ENCODE results near the gene OR52M1.
A peak's percentile ranks its signal among the peaks of the same experiment; 100 is the strongest.
"Not testable (repeated sequence)": the region's sequence is repeated elsewhere in the genome, so short reads cannot be mapped to it uniquely, and the experiment has no call there.

OR52M1 gene

GRCh38 chr11:4544891-4545290 is at the start of gene OR52M1:
OR52M1 (plus strand) TSS chr11:4545191; CDS start chr11:4545191, 0 bp downstream.
- intact Hi-C loops (cut with DNase I) = no loop called here
- DNase-seq = no peak

- no peak for DNase-seq
- intact Hi-C loops (cut with DNase I) = loop anchor here (5.0 kb wide), 1 partner anchor 308 kb away; no protein-coding TSS in a partner anchor
These were observed 49.5 kb upstream of the OR52M1 start for GRCh38 chr11:4495487-4495886.

- intact Hi-C loops (cut with DNase I) = loop anchor here (5.0 kb wide), 1 partner anchor 309 kb away; no protein-coding TSS in a partner anchor
- no peak for DNase-seq
These were observed 49.0 kb upstream of the OR52M1 start for GRCh38 chr11:4495986-4496385.

- intact Hi-C loops (cut with DNase I) = loop anchor here (5.0 kb wide), 1 partner anchor 309 kb away; no protein-coding TSS in a partner anchor
- no peak for DNase-seq
These were observed 48.3 kb upstream of the OR52M1 start for GRCh38 chr11:4496557-4497248.

- intact Hi-C loops (cut with DNase I) = no loop called here
- DNase-seq = no peak
These were observed 36.1 kb upstream of the OR52M1 start for GRCh38 chr11:4508886-4509285.

GRCh38 chr11:4511282-4512245 is 33.4 kb upstream of the OR52M1 start:
- intact Hi-C loops (cut with DNase I) = no loop called here
- peak in 22 of 42 donors; percentile 8 to 71 (median 35) for DNase-seq

- DNase-seq = no peak
- intact Hi-C loops (cut with DNase I) = no loop called here
These were observed 30.8 kb upstream of the OR52M1 start for GRCh38 chr11:4514196-4514595.

GRCh38 chr11:4522339-4522738 is 22.7 kb upstream of the OR52M1 start:
- no peak for DNase-seq
- intact Hi-C loops (cut with DNase I) = no loop called here

- intact Hi-C loops (cut with DNase I) = no loop called here
These were observed 22.2 kb upstream of the OR52M1 start for GRCh38 chr11:4522752-4523151.

GRCh38 chr11:4523666-4524065 is 21.3 kb upstream of the OR52M1 start:
- intact Hi-C loops (cut with DNase I) = no loop called here

More at GRCh38 chr11:4522752-4523151, 22.2 kb upstream of the OR52M1 start:
- no peak for DNase-seq

GRCh38 chr11:4527926-4528325 is 17.1 kb upstream of the OR52M1 start:
- intact Hi-C loops (cut with DNase I) = no loop called here
- DNase-seq = no peak

More at GRCh38 chr11:4523666-4524065, 21.3 kb upstream of the OR52M1 start:
- no peak for DNase-seq

GRCh38 chr11:4531686-4532085 is 13.3 kb upstream of the OR52M1 start:
- intact Hi-C loops (cut with DNase I); DNase-seq: not testable (repeated sequence)

GRCh38 chr11:4539603-4540219 is 5.3 kb upstream of the OR52M1 start:
- peak; percentile 14 to 85 (median 66) for DNase-seq
- intact Hi-C loops (cut with DNase I) = loop anchor here (5.0 kb wide), 1 partner anchor 352 kb away; no protein-coding TSS in a partner anchor

- intact Hi-C loops (cut with DNase I) = no loop called here
- DNase-seq = no peak
These were observed 3.9 kb upstream of the OR52M1 start for GRCh38 chr11:4541071-4541470.

GRCh38 chr11:4543561-4543960 is 1.4 kb upstream of the OR52M1 start:
- intact Hi-C loops (cut with DNase I) = no loop called here
- no peak for DNase-seq

- intact Hi-C loops (cut with DNase I) = no loop called here
- no peak for DNase-seq
These were observed 1.9 kb downstream of the OR52M1 start for GRCh38 chr11:4546878-4547277.

GRCh38 chr11:4547416-4547815 is 2.4 kb downstream of the OR52M1 start:
- intact Hi-C loops (cut with DNase I) = no loop called here
- no peak for DNase-seq

GRCh38 chr11:4551346-4551979 is 6.5 kb downstream of the OR52M1 start:
- DNase-seq = peak in 15 of 42 donors; percentile 1 to 69 (median 24)

More at GRCh38 chr11:4551346-4551979, 6.5 kb downstream of the OR52M1 start:
- intact Hi-C loops (cut with DNase I) = no loop called here

Measured in head of caudate nucleus (tissue), 42 donors.